Heart left ventricle (tissue), 13 donors: Measurements from ENCODE around the gene MAPK13.

Experiments used
- POLR2A ChIP-seq, 2 donors: fragments of 450-650 bp; IDR thresholded peaks; one replicate each; pipeline ENCODE4 v1.6.1; 2017; ENCODE audit warnings: antibody characterized with exemption in 2 of 2, mild to moderate bottlenecking in 2 of 2, moderate library complexity in 2 of 2
- TF ChIP-seq, protein P1 (sequence below), 12 donors: fragments of 200-600 bp; sonication (generic) in 4 of 12; IDR thresholded peaks; one replicate each; pipeline versions ENCODE4 v1.5.0 to v1.8.0; 2018 to 2022; ENCODE audit warnings: antibody characterized with exemption in 12 of 12, mild to moderate bottlenecking in 5 of 12
- donor health status: ischemic (EF 13 %, LVEDD 7.1; RV severe dilation, severe dysfunction).
- donor health status: DM: no; HTN: yes; CAD: no.
- donor health status: DM: no; HTN: no; CAD: no.
- donor health status: ischemic (EF 25% LVEDD 6.9; RV normal size, moderate dysfunction).
- donor health status: ischemic (EF 25% LVEDD 5.7; RV mildly dilated, moderate dysfunction).
- donor health status: ischemic (EF 35%, LVEDD 5.7; RV mildly dilated, moderate dysfunction).
- donor health status: nonischemic (EF 11% LVEDD 7.7; RV severe dilation, severe dysfunction).
- donor health status: DM: yes; HTN: yes; CAD: no.
- donor health status: PGD.
- donor health status: ischemic (EF 29% LVEDD 5.4; RV normal size, mild dysfunction).
- donor health status: nonischemic (EF 23%, LVEDD 6.1; RV moderate dilation, normal function).

- TF ChIP-seq, protein P1, sequence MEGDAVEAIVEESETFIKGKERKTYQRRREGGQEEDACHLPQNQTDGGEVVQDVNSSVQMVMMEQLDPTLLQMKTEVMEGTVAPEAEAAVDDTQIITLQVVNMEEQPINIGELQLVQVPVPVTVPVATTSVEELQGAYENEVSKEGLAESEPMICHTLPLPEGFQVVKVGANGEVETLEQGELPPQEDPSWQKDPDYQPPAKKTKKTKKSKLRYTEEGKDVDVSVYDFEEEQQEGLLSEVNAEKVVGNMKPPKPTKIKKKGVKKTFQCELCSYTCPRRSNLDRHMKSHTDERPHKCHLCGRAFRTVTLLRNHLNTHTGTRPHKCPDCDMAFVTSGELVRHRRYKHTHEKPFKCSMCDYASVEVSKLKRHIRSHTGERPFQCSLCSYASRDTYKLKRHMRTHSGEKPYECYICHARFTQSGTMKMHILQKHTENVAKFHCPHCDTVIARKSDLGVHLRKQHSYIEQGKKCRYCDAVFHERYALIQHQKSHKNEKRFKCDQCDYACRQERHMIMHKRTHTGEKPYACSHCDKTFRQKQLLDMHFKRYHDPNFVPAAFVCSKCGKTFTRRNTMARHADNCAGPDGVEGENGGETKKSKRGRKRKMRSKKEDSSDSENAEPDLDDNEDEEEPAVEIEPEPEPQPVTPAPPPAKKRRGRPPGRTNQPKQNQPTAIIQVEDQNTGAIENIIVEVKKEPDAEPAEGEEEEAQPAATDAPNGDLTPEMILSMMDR (IDR thresholded peaks at IDR 0.05), result no peak
- TF ChIP-seq POLR2A (IDR thresholded peaks at IDR 0.05), result no peak
Measured at GRCh38 chr6:36111526-36111925, 18.8 kb upstream of the MAPK13 start.
